K562 (cell line): ENCODE data around the gene TLX2. TPM values are rescaled to one million over a fixed set of nuclear protein-coding genes. Genes with fewer than 3 reads are reported as not detected.

ENCODE experiments used
- ATAC-seq: fragments of 200-7000 bp; cut with Tn5 transposase; 3 replicates; pipeline ENCODE4 v1.9.1; 2020; ENCODE audit warnings: moderate library complexity
- BruUV-seq: library from RNA; stranded (reverse); fragments of 400-500 nt; replicated peaks from 2 replicates; lab custom pipeline; 2021; lab: Mats Ljungman, UMichigan
- CTCF ChIA-PET: fragments of 300-600 bp; formaldehyde crosslinking; extraction: SDS; loops from one replicate; lab custom pipeline; 2021; ENCODE audit warnings: low intra/inter-chr PET ratio; lab: Yijun Ruan, JAX
- POLR2A ChIA-PET: fragments of 300-600, 350-650 bp; sonication (Branson Sonifier 250); formaldehyde crosslinking; extraction: SDS; loops from one replicate; lab custom pipeline; 2021; ENCODE audit warnings: antibody characterized with exemption, inconsistent platforms; lab: Yijun Ruan, JAX
- DNase-seq, 4 experiments: peaks; one replicate each; pipeline versions ENCODE4 v3.0.0 to v3.0.0-alpha.2; 2011 to 2018; ENCODE audit warnings: low spot score in 3 of 4, mixed read lengths in 3 of 4; ENCODE audit errors: extremely low read depth in 1 of 4
- FAIRE-seq: peaks from 2 replicates; lab custom pipeline; 2011; peaks lifted over from hg19 to GRCh38; lab: Jason Lieb, UNC
- H2AFZ ChIP-seq: 2 replicates; pipeline ENCODE4 v1.6.0; 2011; ENCODE audit warnings: low read depth, low read length, control low read depth, inconsistent platforms
- H3K27ac ChIP-seq: fragments of 200-600 bp; 3 replicates; pipeline ENCODE4 v1.8.0; 2011; ENCODE audit warnings: low read depth, mild to moderate bottlenecking, control low read depth, inconsistent platforms, low read length, moderate library complexity, mixed read lengths; ENCODE audit errors: extremely low read depth
- H3K27me3 ChIP-seq, 2 experiments: fragments of 300-600 bp in 1 of 2; 2 replicates in 1 of 2; 3 replicates in 1 of 2; pipeline versions ENCODE4 v1.6.0 to v1.8.0; 2011; ENCODE audit warnings: inconsistent platforms in 2 of 2, low read length in 2 of 2, mild to moderate bottlenecking in 1 of 2, mixed read lengths in 1 of 2, moderate library complexity in 1 of 2; ENCODE audit not compliant: control insufficient read depth in 2 of 2, insufficient read depth in 2 of 2
- H3K36me3 ChIP-seq: fragments of 300-600 bp; 3 replicates; pipeline ENCODE4 v1.8.0; 2011; ENCODE audit warnings: mild to moderate bottlenecking, low read length, inconsistent platforms; ENCODE audit not compliant: control insufficient read depth, insufficient read depth
- H3K4me1 ChIP-seq, 2 experiments: fragments of 200-600 bp in 1 of 2; replicated peaks in 1 of 2; 2 replicates in 1 of 2; 3 replicates in 1 of 2; pipeline versions ENCODE4 v1.5.1 to v1.8.0; 2011; ENCODE audit warnings: inconsistent platforms in 2 of 2, low read length in 2 of 2, mild to moderate bottlenecking in 1 of 2, mixed read lengths in 1 of 2, moderate library complexity in 1 of 2; ENCODE audit not compliant: control insufficient read depth in 2 of 2, insufficient read depth in 2 of 2
- H3K4me2 ChIP-seq: 2 replicates; pipeline ENCODE4 v1.6.1; 2011; ENCODE audit warnings: low read length, control low read depth, inconsistent platforms, mixed read lengths; ENCODE audit not compliant: insufficient read depth
- H3K4me3 ChIP-seq: fragments of 200-600 bp; sonication (generic), shearing (Covaris generic); 2 replicates; pipeline ENCODE4 v1.5.1; 2016; ENCODE audit warnings: control low read depth, inconsistent platforms
- H3K79me2 ChIP-seq: fragments of 200-600 bp; 3 replicates; pipeline ENCODE4 v1.8.0; 2011; ENCODE audit warnings: low read length, inconsistent platforms; ENCODE audit not compliant: control insufficient read depth, insufficient read depth
- H3K9ac ChIP-seq, 2 experiments: 2 replicates each; pipeline versions ENCODE4 v1.6.0 to v1.6.1; 2011; ENCODE audit warnings: low read depth in 2 of 2, low read length in 2 of 2, control low read depth in 1 of 2, inconsistent platforms in 1 of 2, mild to moderate bottlenecking in 1 of 2, mixed read lengths in 1 of 2; ENCODE audit not compliant: insufficient read depth in 1 of 2
- H3K9me1 ChIP-seq: one replicate; pipeline ENCODE4 v1.6.0; 2011; ENCODE audit warnings: inconsistent platforms, mild to moderate bottlenecking, low read length, moderate library complexity; ENCODE audit not compliant: control insufficient read depth, insufficient read depth
- H3K9me3 ChIP-seq: replicated peaks from 2 replicates; pipeline ENCODE4 v1.5.1; 2011; ENCODE audit warnings: low read depth, low read length, inconsistent platforms; ENCODE audit not compliant: control insufficient read depth, insufficient read depth
- H4K20me1 ChIP-seq: replicated peaks from 2 replicates; pipeline ENCODE4 v1.6.1; 2011; ENCODE audit warnings: low read length, inconsistent platforms, mixed read lengths; ENCODE audit not compliant: control insufficient read depth, insufficient read depth
- FOXA1 ChIP-seq: fragments of 450-650 bp; IDR thresholded peaks from 2 replicates; pipeline ENCODE4 v1.6.1; 2016; ENCODE audit warnings: mild to moderate bottlenecking, borderline replicate concordance
- ZBTB33 ChIP-seq: sonication (generic); formaldehyde crosslinking; IDR thresholded peaks from 2 replicates; pipeline ENCODE4 v1.8.1; 2023; ENCODE audit warnings: mild to moderate bottlenecking, missing genetic modification reagents
- WGBS: fragments of 100-300 bp; shearing (Covaris generic); methylation state at CpG from one replicate; pipeline ENCODE4 v1.1.6; 2016; ENCODE audit warnings: low coverage, mixed read lengths; ENCODE audit not compliant: insufficient coverage; ENCODE audit errors: missing lambda C conversion rate; 5-methylcytosine and 5-hydroxymethylcytosine counted together
- in situ Hi-C: fragments of 300-500 bp; cut with MboI; formaldehyde crosslinking; loops from 4 replicates; pipeline ENCODE4 v1.15.0; 2018; ENCODE audit warnings: inconsistent platforms, mixed read lengths
- intact Hi-C: fragments of 100-400 bp; cut with micrococcal nuclease; formaldehyde crosslinking; loops from 2 replicates; pipeline ENCODE4 v1.14.2; 2022
- polyA plus RNA-seq, 8 experiments: library from polyadenylated mRNA; depleted of rRNA in 4 of 8; stranded (reverse) in 5 of 8; unstranded in 3 of 8; fragments of >200 nt; fragmentation: Nextera tagmentation in 2 of 8; fragmentation: Illumina TruSeq in 1 of 8; extraction: Ambion mirVana in 2 of 8; extraction: Trizol in 1 of 8; gene quantifications; 2 replicates each; pipeline versions ENCODE4 v1.2.1 to v1.2.3, GENCODE V29; 2011 to 2014; ENCODE audit warnings: inconsistent platforms in 1 of 8, missing spikeins in 1 of 8
- total RNA-seq, 7 experiments: library from RNA; depleted of rRNA in 6 of 7; stranded (reverse); fragments of >200 nt in 6 of 7; fragmentation: Illumina TruSeq in 2 of 7; extraction: Trizol in 2 of 7; gene quantifications; 2 replicates each; pipeline versions ENCODE4 v1.2.1 to v1.2.3, GENCODE V29; 2011 to 2021; ENCODE audit warnings: low replicate concordance in 1 of 7

Gene TLX2
- total and polyA plus RNA-seq, 9 of the 15 experiments (the other 6 are each of a cell fraction or from before 2014, with no cell fraction given) = not detected

- Histone ChIP-seq H3K27me3 (no peaks in the 10 kb centered on the region), H3K4me1 (peaks cover 11 to 46% of the 10 kb centered on the region in 2 experiments; a peak in 4 of 5 replicates), H3K9me3 (no peaks in the 10 kb centered on the region), H2AFZ (no peak overlapping the region), H3K79me2 (peaks cover 12% of the 10 kb centered on the region; the same call in 2 of the 3 replicates), H4K20me1 (no peaks in the 10 kb centered on the region), H3K9ac (no peak overlapping the region), H3K27ac (no peak overlapping the region), H3K9me1 (no peaks in the 10 kb centered on the region), H3K4me2 (no peak overlapping the region), H3K4me3 (no peak overlapping the region), H3K36me3 (peaks cover 8% of the 10 kb centered on the region; the same call in 2 of the 3 replicates)
- DNase-seq (no peak), ATAC-seq (no peak), FAIRE-seq (no peak)
- 96% methylated on average over 31 of the region's 41 CpGs for WGBS
- intact Hi-C loops (no loop called here), in situ Hi-C loops (no loop called here)
- ChIA-PET CTCF (no interaction called here), POLR2A (no interaction called here)
- TF ChIP-seq ZBTB33 (CRISPR knock-in tag) = peak; percentile 75; the same call in 1 of the 2 replicates
- TF ChIP-seq FOXA1 = no peak
- BruUV-seq = no TSS peak
Measured at GRCh38 chr2:74498500-74499266, 15.6 kb upstream of the TLX2 start.
